GM12892 (cell line): ENCODE data around the gene PINLYP.

ENCODE experiments used
- DNase-seq: peaks from one replicate; pipeline ENCODE4 v3.0.0; 2011; ENCODE audit not compliant: insufficient read length
- FAIRE-seq: peaks from 2 replicates; lab custom pipeline; 2011; peaks lifted over from hg19 to GRCh38; lab: Jason Lieb, UNC
- POLR2A ChIP-seq: IDR thresholded peaks from 2 replicates; pipeline ENCODE4 v1.6.1; 2011; ENCODE audit warnings: low read depth, low read length, control low read depth
- POLR2AphosphoS5 ChIP-seq: IDR thresholded peaks from 2 replicates; pipeline ENCODE4 v1.6.1; 2011; ENCODE audit warnings: low read depth, low read length, control low read depth
- TAF1 ChIP-seq: IDR thresholded peaks from 2 replicates; pipeline ENCODE4 v1.6.1; 2011; ENCODE audit warnings: low read depth, mild to moderate bottlenecking, control low read depth, low read length, borderline replicate concordance

Gene PINLYP

GRCh38 chr19:43552198-43552450 lies 23.5 kb upstream of the PINLYP start:
- DNase-seq (no peak), FAIRE-seq (no peak)

GRCh38 chr19:43552616-43553015 lies 23.0 kb upstream of the PINLYP start:
- no peak for TF ChIP-seq POLR2A
- TF ChIP-seq POLR2AphosphoS5, result no peak
- TF ChIP-seq TAF1, result no peak
- FAIRE-seq, result no peak
- DNase-seq, result no peak

More at GRCh38 chr19:43552198-43552450, 23.5 kb upstream of the PINLYP start:
- TF ChIP-seq TAF1, result no peak
- TF ChIP-seq POLR2AphosphoS5, result no peak
- TF ChIP-seq POLR2A, result no peak

- no peak for TF ChIP-seq POLR2AphosphoS5
- TF ChIP-seq TAF1, result no peak
- no peak for TF ChIP-seq POLR2A
- DNase-seq (no peak), FAIRE-seq (no peak)
These were observed 21.9 kb upstream of the PINLYP start for GRCh38 chr19:43553656-43554055.

GRCh38 chr19:43554317-43554895 lies 21.2 kb upstream of the PINLYP start:
- FAIRE-seq (no peak), DNase-seq (no peak)
- TF ChIP-seq POLR2A (no peak), POLR2AphosphoS5 (no peak), TAF1 (no peak)

- FAIRE-seq (peak; percentile 72), DNase-seq (peak; percentile 68)
- TF ChIP-seq POLR2AphosphoS5 (no peak), TAF1 (no peak), POLR2A (no peak)
These were observed 20.3 kb upstream of the PINLYP start for GRCh38 chr19:43555185-43555770.

GRCh38 chr19:43560687-43561086 lies 14.9 kb upstream of the PINLYP start:
- FAIRE-seq (no peak), DNase-seq (no peak)

GRCh38 chr19:43561139-43561970 lies 14.2 kb upstream of the PINLYP start:
- DNase-seq (no peak), FAIRE-seq (no peak)
- TF ChIP-seq TAF1, result no peak
- TF ChIP-seq POLR2AphosphoS5, result no peak
- TF ChIP-seq POLR2A, result no peak

More at GRCh38 chr19:43560687-43561086, 14.9 kb upstream of the PINLYP start:
- TF ChIP-seq TAF1 (no peak), POLR2A (no peak), POLR2AphosphoS5 (no peak)

GRCh38 chr19:43562226-43562697 lies 13.3 kb upstream of the PINLYP start:
- TF ChIP-seq POLR2AphosphoS5, result no peak
- TF ChIP-seq POLR2A, result no peak
- no peak for TF ChIP-seq TAF1
- FAIRE-seq (no peak), DNase-seq (no peak)

- TF ChIP-seq TAF1, result no peak
- no peak for TF ChIP-seq POLR2A
- TF ChIP-seq POLR2AphosphoS5, result no peak; the same call in 1 of the 2 replicates
- FAIRE-seq (peak; percentile 88), DNase-seq (no peak)
These were observed 12.8 kb upstream of the PINLYP start for GRCh38 chr19:43562698-43563241.

GRCh38 chr19:43563816-43564457 lies 11.7 kb upstream of the PINLYP start:
- FAIRE-seq, result no peak

GRCh38 chr19:43564800-43565199 lies 10.8 kb upstream of the PINLYP start:
- TF ChIP-seq TAF1 (no peak), POLR2AphosphoS5 (no peak), POLR2A (no peak)
- no peak for DNase-seq
- no peak for FAIRE-seq

More at GRCh38 chr19:43563816-43564457, 11.7 kb upstream of the PINLYP start:
- TF ChIP-seq POLR2A (no peak), POLR2AphosphoS5 (no peak), TAF1 (no peak)
- no peak for DNase-seq

GRCh38 chr19:43569657-43570056 lies 5.9 kb upstream of the PINLYP start:
- DNase-seq, result no peak
- TF ChIP-seq POLR2A, result no peak
- no peak for TF ChIP-seq POLR2AphosphoS5
- no peak for TF ChIP-seq TAF1
- no peak for FAIRE-seq
